DOHH2 (cell line): ENCODE measurements around the gene TUT4.

Experiments used
- H3F3A ChIP-seq: fragments of 200-600 bp; sonication (generic), shearing (Covaris generic); 2 replicates; pipeline ENCODE4 v1.6.0; 2016; ENCODE audit warnings: antibody characterized with exemption, mild to moderate bottlenecking; ENCODE audit not compliant: control insufficient read depth, insufficient read depth
- H3K27ac ChIP-seq: fragments of 200-600 bp; sonication (generic); 2 replicates; pipeline ENCODE4 v1.5.1; 2014; ENCODE audit warnings: low read depth, mild to moderate bottlenecking, low read length, moderate library complexity
- H3K27me3 ChIP-seq: fragments of 200-600 bp; sonication (generic); 2 replicates; pipeline ENCODE4 v1.6.1; 2014; ENCODE audit warnings: mild to moderate bottlenecking, low read length, mixed read lengths; ENCODE audit not compliant: control insufficient read depth
- H3K36me3 ChIP-seq: fragments of 200-600 bp; sonication (generic); 2 replicates; pipeline ENCODE4 v1.6.1; 2014; ENCODE audit warnings: mild to moderate bottlenecking, low read length, moderate library complexity, mixed read lengths; ENCODE audit not compliant: control insufficient read depth
- H3K4me1 ChIP-seq: fragments of 200-600 bp; sonication (generic); 2 replicates; pipeline ENCODE4 v1.6.1; 2014; ENCODE audit warnings: mild to moderate bottlenecking, low read length, mixed read lengths; ENCODE audit not compliant: control insufficient read depth
- H3K4me2 ChIP-seq: fragments of 200-600 bp; sonication (generic); 2 replicates; pipeline ENCODE4 v1.6.0; 2014; ENCODE audit warnings: mild to moderate bottlenecking, low read length, moderate library complexity
- H3K4me3 ChIP-seq: fragments of 200-600 bp; sonication (generic); 2 replicates; pipeline ENCODE4 v1.5.1; 2014; ENCODE audit warnings: mild to moderate bottlenecking, low read length, mixed read lengths
- H3K79me2 ChIP-seq: fragments of 200-600 bp; sonication (generic); 2 replicates; pipeline ENCODE4 v1.6.1; 2014; ENCODE audit warnings: mild to moderate bottlenecking, low read length, mixed read lengths; ENCODE audit not compliant: control insufficient read depth
- H3K9me2 ChIP-seq: fragments of 200-600 bp; sonication (generic); replicated peaks from 2 replicates; pipeline ENCODE4 v1.6.1; 2014; ENCODE audit warnings: mild to moderate bottlenecking, low read length, mixed read lengths; ENCODE audit not compliant: control insufficient read depth
- H3K9me3 ChIP-seq: fragments of 200-600 bp; sonication (generic); 2 replicates; pipeline ENCODE4 v1.6.1; 2014; ENCODE audit warnings: antibody characterized with exemption, low read length, mixed read lengths; ENCODE audit not compliant: control insufficient read depth, insufficient read depth
- H4K20me1 ChIP-seq: fragments of 200-600 bp; sonication (generic); 2 replicates; pipeline ENCODE4 v1.6.0; 2014; ENCODE audit warnings: low read depth, mild to moderate bottlenecking, antibody characterized with exemption, low read length, moderate library complexity; ENCODE audit not compliant: control insufficient read depth, insufficient read depth
- EZH2phosphoT487 ChIP-seq: fragments of 200-600 bp; sonication (generic); IDR thresholded peaks from 2 replicates; pipeline ENCODE4 v1.6.1; 2017; ENCODE audit warnings: borderline replicate concordance, mild to moderate bottlenecking, antibody characterized with exemption, low read length, moderate library complexity, mixed read lengths
- TF ChIP-seq, protein P1 (sequence below): fragments of 200-600 bp; sonication (generic); IDR thresholded peaks from one replicate; pipeline ENCODE4 v1.5.1; 2014; ENCODE audit warnings: antibody characterized with exemption, mild to moderate bottlenecking, low read depth, low read length; ENCODE audit not compliant: poor library complexity, severe bottlenecking

Gene TUT4

DNA sequence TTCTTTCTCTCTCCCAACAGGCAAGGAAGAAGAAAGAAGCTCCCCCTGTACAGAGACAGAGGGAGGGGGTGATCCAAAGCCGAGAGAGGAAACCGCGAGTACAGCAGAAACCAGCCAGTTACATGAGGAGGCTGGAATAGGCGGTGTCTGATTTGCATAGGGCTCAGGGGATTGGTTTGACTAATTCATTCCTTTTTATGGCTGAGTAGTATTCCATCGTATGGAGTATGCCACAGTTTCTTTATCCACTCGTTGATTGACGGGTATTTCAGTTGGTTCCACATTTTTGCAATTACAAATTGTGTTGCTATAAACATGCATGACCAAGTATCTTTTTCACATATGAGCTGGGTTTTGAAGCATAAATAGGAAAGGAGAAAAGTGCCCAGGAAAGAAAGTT lies 45.8 kb upstream of the TUT4 start:
- H3K9me3 ChIP-seq, result no peaks in the 10 kb centered on the region
- peaks cover 39% of the 10 kb centered on the region for H3K4me1 ChIP-seq
- H3K4me3 ChIP-seq, result no peak overlapping the region
- no peaks in the 10 kb centered on the region for H4K20me1 ChIP-seq
- no peaks in the 10 kb centered on the region for H3K79me2 ChIP-seq
- no peak overlapping the region for H3K27ac ChIP-seq
- H3F3A ChIP-seq, result no peaks in the 10 kb centered on the region
- H3K9me2 ChIP-seq, result no peaks in the 10 kb centered on the region
- TF ChIP-seq EZH2phosphoT487, result no peak
- TF ChIP-seq, protein P1, sequence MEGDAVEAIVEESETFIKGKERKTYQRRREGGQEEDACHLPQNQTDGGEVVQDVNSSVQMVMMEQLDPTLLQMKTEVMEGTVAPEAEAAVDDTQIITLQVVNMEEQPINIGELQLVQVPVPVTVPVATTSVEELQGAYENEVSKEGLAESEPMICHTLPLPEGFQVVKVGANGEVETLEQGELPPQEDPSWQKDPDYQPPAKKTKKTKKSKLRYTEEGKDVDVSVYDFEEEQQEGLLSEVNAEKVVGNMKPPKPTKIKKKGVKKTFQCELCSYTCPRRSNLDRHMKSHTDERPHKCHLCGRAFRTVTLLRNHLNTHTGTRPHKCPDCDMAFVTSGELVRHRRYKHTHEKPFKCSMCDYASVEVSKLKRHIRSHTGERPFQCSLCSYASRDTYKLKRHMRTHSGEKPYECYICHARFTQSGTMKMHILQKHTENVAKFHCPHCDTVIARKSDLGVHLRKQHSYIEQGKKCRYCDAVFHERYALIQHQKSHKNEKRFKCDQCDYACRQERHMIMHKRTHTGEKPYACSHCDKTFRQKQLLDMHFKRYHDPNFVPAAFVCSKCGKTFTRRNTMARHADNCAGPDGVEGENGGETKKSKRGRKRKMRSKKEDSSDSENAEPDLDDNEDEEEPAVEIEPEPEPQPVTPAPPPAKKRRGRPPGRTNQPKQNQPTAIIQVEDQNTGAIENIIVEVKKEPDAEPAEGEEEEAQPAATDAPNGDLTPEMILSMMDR, result no peak
- no peak overlapping the region for H3K4me2 ChIP-seq
- peaks cover 8% of the 10 kb centered on the region; the same call in 1 of the 2 replicates for H3K27me3 ChIP-seq
- no peaks in the 10 kb centered on the region for H3K36me3 ChIP-seq

DNA sequence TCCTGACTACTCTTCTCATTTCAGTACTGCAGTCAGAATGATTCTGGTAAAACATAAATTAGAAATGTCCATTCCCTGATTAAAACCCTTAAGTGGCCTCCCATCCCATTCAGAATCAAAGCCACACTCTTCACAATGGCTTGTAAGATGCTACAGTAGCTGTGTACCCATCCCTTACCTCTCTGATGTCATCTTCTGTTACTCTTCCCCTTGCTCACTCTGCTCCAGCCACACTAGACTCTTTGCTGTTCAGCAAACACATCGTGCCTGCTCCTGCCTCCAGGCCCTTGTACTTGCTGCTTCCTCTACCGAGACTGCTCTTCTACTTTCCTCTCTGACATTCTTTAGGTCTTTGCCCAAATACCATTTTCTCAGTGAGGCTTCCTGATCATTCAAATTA lies 45.0 kb upstream of the TUT4 start:
- Histone ChIP-seq H3K27me3 (peaks cover 8% of the 10 kb centered on the region; the same call in 1 of the 2 replicates), H3K36me3 (no peaks in the 10 kb centered on the region), H3K79me2 (no peaks in the 10 kb centered on the region), H3K4me1 (peaks cover 39% of the 10 kb centered on the region), H3K9me2 (no peaks in the 10 kb centered on the region), H3K4me3 (no peak overlapping the region), H3K27ac (no peak overlapping the region), H3K9me3 (no peaks in the 10 kb centered on the region), H3F3A (peaks cover 6% of the 10 kb centered on the region), H3K4me2 (no peak overlapping the region), H4K20me1 (no peaks in the 10 kb centered on the region)
- TF ChIP-seq, protein P1, result no peak
- TF ChIP-seq EZH2phosphoT487, result no peak

DNA sequence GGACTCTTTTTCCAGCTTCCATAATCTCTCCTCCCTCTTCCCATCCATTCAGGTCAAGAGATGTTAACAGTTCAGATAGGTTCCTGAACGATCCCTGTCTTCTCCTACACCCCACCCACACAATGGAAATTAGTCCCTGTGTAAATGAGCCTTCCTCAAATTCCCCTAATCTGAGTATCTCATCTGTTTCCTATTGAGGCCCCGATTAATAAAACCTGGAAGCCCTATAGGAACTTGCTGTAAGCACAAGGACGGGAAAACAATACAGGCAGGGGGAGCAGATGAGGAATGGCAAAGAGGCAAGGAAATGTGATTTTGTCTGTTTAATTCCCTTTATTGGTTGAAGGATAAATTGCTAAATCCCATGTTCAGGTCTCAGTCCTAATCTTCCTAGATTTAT lies 42.2 kb upstream of the TUT4 start:
- no peaks in the 10 kb centered on the region for H3K9me2 ChIP-seq
- no peaks in the 10 kb centered on the region for H3K36me3 ChIP-seq
- H3F3A ChIP-seq, result peaks cover 13% of the 10 kb centered on the region
- no peak for TF ChIP-seq EZH2phosphoT487
- TF ChIP-seq, protein P1, result no peak
- no peak overlapping the region for H3K27ac ChIP-seq
- no peaks in the 10 kb centered on the region for H4K20me1 ChIP-seq
- peaks cover 42% of the 10 kb centered on the region for H3K4me1 ChIP-seq
- no peak overlapping the region for H3K4me2 ChIP-seq
- no peaks in the 10 kb centered on the region for H3K9me3 ChIP-seq
- no peak overlapping the region for H3K4me3 ChIP-seq
- H3K27me3 ChIP-seq, result no peaks in the 10 kb centered on the region
- H3K79me2 ChIP-seq, result no peaks in the 10 kb centered on the region
